ENCODE data around the gene RABAC1. TPM values are rescaled to one million over a fixed set of nuclear protein-coding genes. Genes with fewer than 3 reads are reported as not detected.

Gene RABAC1
- polyA plus RNA-seq, 3 donors, result 42.3 to 79.3 (median 66.9) TPM

DNA sequence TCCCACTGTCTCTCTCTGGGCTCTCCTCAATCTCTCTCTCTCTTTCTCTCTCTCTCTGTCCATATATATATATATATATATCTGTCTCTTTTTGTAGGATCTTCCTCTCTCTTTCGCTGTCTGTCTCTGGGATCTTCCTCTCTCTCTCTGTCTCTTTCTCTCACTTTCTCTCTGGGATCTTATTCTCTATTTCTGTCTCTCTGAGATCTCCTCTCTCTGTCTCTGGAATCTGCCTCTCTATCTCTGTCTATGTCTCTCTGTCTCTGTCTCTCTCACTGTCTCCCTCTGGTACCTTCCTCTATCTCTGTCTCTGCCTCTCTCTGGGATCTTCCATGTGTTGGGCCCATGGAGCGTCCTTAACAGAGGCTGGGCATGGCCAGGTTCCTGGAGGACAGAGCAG lies 31.5 kb upstream of the RABAC1 start:
- no peak for DNase-seq (ENCODE audit: low read depth in 3 of 3, low spot score in 2 of 3)

DNA sequence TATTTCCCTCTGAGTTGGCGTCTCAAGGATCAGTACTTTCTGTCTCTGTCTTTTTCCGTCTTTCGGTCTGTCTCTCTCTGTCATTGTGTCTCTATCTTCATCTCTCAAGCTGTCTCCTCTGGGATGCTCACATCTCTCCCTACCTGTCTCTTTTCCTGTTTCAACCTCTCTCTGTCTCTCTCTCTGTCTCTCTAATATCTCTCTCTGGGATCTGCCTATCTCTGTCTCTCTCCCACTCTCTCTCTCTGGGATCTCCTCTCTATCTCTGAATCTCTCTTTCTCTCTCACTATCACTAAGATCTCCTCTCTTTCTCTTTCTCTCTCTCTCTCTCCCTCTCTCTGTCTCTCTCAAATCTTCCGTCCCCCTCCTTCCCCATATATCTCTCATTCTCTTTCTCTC lies 30.9 kb upstream of the RABAC1 start:
- no peak for DNase-seq (ENCODE audit: low read depth in 3 of 3, low spot score in 2 of 3)

DNA sequence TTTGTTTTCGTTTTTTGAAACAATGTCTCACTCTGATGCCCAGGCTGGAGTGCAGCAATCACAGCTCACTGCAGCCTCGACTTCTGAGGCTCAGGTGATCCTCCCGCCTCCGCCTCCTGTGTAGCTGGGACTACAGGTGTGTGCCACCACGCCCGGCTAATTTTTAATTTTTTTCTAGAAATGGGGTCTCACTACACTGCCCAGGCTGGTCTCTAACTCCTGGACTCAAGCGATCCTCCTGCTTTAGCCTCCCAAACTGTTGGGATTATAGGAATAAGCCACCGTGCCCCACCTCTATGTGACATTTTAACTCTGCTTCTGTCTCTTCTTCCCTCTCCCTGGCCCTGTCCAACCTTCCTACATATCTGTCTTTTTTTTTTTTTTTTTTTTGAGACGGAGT lies 29.8 kb upstream of the RABAC1 start:
- no peak for DNase-seq (ENCODE audit: low read depth in 3 of 3, low spot score in 2 of 3)

DNA sequence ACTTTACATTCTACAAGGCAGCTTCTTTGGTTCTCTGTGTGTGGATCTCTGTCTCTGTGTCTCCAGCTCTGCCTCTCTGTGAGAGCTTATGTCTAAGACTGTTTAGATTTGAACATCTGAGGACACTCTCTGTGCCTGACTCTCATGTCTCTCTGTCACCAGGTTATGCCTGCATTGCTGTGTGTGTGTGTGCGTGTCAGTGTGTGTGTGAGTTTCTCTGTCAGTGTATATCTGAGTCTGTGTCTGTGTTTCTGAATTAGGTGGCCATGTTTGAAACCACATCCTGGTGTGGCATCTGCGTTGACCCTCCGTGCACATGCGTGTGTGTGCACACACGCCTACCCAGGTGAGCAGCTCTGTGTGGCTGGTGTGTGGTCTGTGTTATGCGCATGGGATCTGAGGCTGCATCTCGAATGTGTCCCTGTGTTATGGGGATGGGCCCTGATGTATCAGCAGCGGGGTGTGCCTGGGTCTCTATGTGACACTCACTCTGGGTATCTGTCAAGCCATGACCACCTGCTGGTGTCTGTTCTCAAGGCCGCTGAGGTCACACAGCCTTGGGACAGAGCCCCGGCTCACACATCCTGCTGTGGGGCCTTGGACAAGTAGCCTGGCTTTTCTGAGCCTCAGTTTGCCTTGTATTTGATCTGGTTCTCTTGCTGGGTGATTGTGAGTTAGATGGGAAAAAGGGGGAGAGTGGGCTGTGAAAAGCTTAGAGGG lies 28.2 kb upstream of the RABAC1 start:
- no peak for DNase-seq (ENCODE audit: low read depth in 3 of 3, low spot score in 2 of 3)

DNA sequence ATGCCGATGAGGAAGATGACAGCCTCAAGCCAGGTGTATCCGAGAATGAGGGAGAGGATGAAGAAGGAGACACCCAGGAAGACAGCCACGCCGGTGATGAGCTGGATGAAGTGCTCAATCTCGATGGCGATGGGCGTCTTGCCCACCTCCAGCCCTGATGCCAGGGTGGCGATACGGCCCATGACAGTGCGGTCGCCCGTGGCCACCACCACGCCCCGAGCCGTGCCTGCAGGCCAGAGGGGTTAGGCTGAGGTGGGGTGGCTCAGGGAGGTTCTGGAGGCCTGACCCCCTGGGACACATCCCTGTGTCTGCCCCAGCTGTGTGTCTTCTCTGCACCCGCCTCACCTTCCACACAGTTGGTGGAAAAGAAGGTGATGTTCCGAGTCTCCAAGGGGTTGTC lies 25.8 kb upstream of the RABAC1 start:
- DNase-seq (ENCODE audit: low read depth in 3 of 3, low spot score in 2 of 3), result no peak

DNA sequence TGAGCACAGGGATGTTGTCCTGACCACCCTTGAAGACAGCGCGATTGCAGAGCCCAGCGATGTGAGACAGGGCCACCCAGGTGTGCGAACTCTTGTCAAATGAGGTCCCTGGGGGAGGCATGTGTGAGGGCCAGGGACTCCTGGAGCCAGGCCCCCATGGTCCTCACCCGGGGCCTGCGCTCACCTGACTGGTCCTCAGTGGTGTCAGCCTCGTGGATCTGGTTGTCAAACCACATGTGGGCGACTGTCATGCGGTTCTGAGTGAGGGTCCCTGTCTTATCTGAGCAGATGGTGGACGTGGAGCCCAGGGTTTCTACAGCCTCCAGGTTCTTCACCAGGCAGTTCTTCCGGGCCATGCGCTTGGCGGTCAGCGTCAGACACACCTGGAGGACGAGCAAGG lies 22.6 kb upstream of the RABAC1 start:
- no peak for DNase-seq (ENCODE audit: low read depth in 3 of 3, low spot score in 2 of 3)

DNA sequence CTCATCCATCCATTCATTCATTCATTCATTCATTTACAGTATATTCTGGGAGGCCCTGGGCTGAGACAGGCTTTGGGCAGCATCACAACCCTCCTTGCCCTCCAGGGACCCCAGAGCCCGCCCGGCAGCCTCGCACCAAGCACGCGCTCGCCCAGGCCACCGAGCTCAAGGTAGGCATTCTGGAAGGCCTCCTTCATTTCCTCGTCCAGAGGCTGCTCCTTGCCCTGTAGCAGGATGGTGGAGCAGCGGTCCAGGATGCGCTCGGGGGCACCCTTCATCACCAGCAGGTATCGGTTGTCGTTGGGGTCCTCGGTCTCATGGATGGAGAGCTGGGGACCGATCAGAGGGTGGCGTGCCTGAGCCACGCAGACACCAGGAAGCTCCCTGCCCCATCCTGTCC lies 19.3 kb upstream of the RABAC1 start:
- DNase-seq (ENCODE audit: low read depth in 3 of 3, low spot score in 2 of 3), result no peak

DNA sequence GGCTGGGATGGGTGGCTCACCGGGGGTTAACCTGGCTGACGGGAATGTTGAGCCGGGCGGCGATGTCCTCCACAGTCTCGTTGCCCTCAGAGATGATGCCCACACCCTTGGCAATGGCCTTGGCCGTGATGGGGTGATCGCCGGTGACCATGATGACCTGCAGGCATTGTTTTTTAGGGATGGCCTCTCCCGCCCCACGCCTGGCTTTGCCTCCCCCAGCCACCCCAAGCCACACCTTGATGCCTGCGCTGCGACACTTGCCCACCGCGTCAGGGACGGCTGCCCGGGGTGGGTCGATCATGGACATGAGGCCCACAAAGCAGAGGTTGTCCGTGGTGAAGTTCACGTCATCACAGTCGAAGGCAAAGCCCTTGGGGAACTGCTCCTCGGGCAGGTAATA lies 18.8 kb upstream of the RABAC1 start:
- no peak for DNase-seq (ENCODE audit: low read depth in 3 of 3, low spot score in 2 of 3)

DNA sequence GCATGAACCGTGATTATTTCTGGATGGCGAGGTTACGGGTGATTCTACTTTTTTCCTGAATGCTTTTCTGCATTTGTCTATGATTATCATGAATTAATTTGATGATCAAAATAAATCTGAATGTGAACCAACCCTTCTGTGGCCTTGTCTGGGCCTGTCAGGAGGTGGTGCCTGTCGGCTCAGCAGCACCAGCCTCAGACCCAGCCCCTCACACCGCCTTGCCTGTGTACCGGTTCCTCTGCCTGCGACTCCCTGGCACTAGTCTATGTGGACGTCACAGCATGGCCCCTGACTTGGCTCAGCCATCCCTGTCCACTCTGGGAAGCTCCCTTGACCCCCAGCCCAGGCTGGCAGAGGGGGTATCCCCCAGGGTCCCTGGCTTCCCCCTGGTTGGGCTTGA lies 15.5 kb upstream of the RABAC1 start:
- no peak for DNase-seq (ENCODE audit: low read depth in 3 of 3, low spot score in 2 of 3)

DNA sequence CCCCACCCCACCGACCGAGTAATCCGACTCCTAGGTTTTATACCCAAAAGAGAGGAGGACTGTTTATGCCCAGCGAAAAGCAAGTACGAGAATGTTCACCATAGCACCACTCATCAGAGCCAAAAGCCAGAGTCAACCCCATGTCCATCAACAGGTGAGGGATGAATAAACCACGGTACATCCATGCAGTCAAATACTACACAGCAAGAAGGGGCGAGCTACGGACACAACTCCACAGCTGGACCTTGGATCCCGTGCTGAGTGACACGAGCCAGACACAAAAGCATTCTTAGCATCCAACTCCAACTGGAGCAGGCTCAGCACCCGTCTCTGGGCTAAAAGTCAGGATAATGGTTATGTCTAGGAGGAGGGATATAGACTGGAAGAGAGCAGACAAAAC lies 12.2 kb upstream of the RABAC1 start:
- no peak for DNase-seq (ENCODE audit: low read depth in 3 of 3, low spot score in 2 of 3)

DNA sequence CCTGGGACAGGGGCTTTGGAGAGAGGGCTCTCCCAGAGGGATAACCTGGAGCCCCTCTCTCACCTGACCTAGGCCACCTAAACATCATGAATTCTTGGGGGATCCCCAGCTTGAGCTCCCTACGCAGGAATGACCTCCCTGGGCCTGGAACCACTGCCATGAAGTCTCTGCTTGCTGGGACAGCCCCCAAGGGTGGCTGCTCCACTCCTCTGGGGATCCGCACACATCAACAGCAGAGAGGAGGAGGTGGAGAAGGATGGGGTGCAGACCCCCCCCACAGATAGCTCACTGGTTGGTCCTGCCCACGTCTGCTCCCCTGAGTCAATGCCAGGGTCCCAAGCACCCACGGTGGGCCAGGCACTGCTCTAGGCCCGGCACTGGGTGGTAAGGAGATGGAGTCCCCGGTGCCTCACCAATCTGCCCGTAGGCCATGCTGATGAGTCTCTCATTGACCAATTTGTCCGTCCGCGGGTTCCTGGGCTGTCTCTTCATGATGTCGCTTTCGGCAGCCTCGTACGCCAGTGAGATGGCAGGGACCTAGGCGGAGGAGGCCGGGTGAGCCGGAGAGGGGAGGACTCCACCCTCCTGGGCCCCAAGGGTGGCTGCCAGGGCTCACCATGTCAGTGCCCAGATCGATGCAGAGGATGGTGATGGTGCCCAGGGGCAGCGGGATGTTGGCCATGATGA lies 10.8 kb upstream of the RABAC1 start:
- no peak for DNase-seq (ENCODE audit: low read depth in 3 of 3, low spot score in 2 of 3)

DNA sequence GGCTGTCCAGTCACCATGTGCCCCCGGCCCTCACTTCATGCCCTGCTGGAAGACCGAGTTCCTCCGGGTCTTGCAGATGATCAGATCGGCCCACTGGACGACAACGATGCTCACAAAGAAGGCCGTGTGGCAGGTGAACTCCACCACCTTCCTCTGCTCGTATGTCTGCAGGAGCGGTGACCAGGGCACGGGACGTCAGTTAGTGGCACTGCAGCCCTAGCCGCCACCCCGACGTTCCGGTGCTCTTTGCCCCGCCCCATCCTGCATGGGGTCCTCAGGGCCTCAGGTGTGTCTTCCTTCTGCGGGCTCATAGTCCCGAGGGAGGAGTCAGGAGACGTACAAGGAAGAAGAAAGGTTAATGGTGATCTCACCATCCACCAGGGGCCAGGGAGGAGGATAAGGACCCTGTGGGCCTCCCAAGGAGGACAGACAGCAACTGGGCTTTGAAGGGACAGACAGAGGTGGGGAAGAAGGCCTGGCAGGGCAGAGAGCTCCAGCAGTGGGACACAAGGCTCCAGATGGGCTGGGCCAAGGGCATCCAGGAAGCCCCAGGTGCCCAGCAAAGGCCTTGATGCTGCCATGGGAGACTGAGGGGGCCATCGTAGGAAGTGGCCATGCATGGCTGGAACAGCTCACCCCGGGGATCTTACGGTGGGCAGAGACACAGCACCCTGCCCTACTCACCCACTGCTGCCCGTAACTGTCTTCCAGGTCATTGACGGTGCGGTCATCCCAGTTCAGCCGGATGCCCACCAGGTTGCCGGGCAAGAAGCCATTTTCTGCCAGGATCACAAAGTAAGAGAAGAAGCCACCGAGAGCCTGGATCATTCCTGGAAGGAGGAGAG lies 9.9 kb upstream of the RABAC1 start:
- no peak for DNase-seq (ENCODE audit: low read depth in 3 of 3, low spot score in 2 of 3)

DNA sequence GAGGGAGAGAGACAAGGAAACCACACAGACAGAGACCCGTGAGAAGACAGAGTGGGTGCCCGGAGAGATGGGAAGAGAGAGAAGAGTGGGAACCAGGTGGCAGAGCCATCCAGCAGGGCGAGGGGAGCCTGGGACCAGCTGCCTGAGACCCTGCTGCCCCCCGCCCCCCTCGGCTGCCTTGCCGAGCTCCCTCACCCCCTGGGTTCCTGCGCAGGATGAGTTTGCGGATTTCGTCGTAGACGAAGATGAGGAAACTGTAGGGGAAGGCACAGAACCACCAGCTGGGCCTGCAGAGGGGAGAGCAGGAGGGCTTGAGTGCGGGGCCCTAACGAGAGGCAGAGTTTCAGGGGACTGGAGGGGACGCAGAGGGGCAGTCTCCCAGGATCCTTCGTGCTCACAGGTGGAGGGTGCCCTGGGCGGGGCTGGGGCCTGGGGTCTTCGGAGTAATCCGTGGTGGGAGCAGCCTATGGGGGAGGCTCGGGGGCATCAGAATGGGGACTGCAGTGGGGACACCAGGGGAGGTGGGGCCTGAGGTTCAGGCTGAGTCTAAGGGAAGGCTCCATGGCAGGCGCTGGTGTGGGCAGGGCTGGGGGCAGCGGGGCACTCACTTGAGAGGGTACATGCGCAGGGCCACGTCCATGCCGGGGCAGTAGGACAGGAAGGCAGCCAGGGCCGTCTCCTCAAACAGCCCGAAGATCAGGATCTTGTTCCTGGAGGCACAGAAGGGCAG lies 8.1 kb upstream of the RABAC1 start:
- DNase-seq (ENCODE audit: low read depth in 3 of 3, low spot score in 2 of 3), result no peak

DNA sequence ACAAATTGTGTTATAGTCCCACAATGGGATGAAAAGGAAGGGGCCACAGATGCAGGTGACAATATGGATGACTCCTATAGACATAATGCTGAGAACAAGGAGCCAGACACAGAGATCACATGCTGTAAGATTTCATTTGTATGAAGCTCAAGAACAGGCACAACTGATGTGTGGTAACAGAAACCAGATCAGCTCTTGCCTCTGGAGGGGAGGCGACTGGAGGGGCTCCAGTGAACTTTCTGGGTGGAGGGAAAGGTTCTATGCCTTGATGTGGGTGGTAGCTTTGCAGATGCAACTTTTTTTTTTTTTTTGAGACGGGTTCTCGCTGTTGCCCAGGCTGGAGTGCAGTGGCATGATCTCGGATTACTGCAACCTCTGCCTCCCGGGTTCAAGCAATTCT lies 6.0 kb upstream of the RABAC1 start:
- no peak for DNase-seq (ENCODE audit: low read depth in 3 of 3, low spot score in 2 of 3)

DNA sequence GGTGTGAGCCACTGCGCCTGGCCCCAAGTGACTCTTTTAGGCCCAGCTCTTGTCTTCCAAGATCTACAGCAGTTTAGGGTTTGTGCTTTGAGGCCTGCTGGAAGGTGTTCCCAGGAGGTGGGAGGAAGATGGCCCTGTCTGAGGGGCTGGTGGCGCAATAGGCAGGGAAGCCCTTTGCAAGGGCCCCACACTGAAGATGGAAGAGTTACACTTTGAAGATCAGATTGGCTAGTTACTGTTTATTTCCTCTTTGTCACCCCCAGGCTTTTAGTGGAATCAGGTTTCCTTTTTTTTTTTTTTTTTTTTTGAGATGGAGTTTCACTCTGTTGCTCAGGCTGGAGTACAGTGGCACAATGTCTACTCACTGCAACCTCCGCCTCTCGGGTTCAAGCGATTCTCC lies 1.9 kb upstream of the RABAC1 start:
- no peak for DNase-seq (ENCODE audit: low read depth in 3 of 3, low spot score in 2 of 3)

DNA sequence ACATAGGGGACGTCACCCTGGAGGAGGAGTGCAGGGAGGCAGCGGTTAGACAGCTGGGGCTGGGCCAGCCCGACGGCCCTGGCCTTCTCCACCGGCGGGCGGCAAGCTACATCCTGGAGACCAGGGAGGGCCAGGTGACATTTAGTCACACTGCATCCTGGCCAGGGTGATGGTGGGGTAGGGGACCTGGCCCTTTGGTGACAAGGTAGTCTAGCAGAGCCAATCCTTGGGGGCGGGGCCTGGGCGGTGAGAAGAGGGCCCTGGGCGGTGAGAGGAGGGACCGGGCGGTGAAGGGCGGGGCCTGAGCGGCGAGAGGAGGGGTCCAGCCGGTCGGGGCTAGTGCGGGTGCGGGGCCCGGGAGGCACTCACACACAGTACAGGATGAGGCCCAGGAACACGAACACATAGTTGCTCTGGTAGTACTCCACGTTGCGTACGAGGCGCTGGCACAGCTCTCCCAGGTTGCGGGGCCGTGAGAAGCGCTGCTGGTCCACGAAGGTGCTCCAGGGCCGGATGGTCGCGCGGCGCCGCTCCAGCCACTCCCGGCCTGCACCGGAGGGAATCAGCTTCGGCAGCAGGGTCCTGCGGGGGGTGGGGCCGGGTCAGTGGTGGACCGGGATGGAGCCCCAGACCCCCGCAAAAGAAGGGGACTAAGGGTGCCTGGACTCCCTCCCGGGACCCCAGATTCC lies 610 bp downstream of the RABAC1 start:
- DNase-seq (ENCODE audit: low read depth in 3 of 3, low spot score in 2 of 3), result peak in 2 of 3 donors; percentile 49 to 69

DNA sequence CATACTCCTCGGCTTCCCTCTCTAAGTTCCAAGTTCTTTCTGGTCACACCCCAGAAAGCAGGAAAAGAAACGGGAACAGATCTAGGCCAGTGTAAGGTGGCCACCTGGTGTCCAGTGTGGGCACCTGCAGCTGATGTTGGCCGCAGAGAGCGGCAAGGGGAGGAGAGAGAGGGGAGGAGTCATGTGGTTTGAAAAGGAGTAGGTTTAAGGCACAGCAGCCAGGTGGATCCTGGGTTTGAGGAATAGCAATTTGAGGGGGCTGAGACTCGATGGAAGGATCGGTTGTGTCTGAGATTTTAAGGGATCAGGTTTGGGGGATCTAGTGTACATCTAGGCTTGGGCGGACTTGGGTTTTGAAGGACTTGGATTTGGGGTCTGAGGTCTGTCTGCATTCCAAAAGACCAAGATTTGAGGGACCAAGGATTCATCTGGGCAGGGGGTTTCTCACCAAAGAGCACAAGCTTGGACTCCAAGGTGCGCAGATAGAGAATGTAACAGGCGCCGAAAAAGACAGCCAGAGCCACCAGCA lies 1.2 kb downstream of the RABAC1 start:
- DNase-seq (ENCODE audit: low read depth in 3 of 3, low spot score in 2 of 3), result peak; percentile 63 to 80 (median 64)

DNA sequence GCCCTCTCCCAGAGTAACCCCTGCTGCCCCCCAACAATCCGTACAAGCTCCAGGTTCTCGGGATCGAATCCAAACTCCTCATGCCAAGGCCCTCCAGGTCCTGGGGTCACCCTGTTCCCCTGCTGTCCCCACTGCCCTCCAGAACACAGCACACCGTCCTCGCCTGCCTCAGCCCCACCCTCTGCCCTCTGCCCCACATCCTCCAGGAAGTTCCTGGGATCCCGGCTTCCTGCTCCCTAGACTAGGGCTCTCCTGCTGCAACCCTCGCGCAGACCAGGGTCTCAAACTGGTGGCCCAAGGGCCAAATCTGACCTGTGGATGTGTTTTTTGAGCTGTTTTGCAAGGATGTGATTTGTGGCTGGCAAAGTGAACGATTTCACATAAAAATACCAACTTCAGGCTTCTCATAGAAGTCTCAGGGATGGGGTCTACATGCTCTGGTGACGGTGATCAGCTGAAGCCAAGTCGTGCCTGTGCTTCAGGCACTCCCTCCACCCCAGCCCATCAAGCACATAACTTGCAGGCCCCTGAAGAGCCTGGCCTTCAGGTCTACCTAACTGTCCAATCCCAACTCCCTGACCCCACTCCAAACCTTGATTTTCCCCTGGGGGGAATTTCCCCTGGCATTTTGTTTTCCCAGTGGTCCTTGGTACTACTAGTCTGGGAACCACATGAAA lies 1.8 kb downstream of the RABAC1 start:
- DNase-seq (ENCODE audit: low read depth in 3 of 3, low spot score in 2 of 3), result no peak

DNA sequence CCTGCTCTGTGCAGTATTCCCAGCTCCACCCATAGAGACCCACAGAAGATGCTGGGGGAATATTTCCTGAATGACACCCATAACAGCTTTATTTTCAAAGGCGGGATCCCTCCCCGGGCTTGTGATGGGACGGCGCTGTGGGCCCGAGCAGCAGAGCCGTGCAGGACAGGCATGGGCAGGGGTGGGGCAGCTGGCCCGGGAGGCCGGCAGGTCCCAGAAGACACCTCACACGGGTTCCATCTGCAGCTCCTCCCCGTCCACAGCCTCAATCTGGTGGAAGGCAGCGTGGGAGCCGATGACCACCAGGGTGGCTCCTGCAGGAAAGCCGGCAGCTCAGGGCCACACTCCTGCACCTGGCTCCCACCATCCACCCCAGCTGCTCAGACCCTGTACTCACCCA lies 2.5 kb downstream of the RABAC1 start:
- no peak for DNase-seq (ENCODE audit: low read depth in 3 of 3, low spot score in 2 of 3)

DNA sequence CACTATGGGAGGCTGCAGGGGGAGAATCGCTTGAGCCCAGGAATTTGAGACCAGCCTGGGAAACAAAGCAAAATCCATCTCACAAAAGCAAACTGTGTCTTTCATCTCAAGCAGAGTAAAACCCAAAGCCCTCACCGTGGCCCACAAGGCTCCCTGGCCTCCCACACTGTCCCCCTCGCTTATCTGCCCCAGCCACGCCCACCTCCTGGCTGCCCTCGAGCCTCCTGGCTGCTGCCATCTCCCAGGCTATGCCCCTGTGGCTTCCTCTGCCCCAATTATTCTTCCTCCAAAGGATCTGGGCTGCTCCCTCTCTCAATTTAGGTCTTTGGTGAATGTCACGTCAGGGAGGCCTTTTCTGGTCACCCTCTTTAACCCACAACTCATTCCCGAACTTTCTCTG lies 3.6 kb downstream of the RABAC1 start:
- DNase-seq (ENCODE audit: low read depth in 3 of 3, low spot score in 2 of 3), result no peak

Measured in right renal cortex interstitium (tissue), 3 donors.